ENCODE results near the gene PRR23E.

DNA sequence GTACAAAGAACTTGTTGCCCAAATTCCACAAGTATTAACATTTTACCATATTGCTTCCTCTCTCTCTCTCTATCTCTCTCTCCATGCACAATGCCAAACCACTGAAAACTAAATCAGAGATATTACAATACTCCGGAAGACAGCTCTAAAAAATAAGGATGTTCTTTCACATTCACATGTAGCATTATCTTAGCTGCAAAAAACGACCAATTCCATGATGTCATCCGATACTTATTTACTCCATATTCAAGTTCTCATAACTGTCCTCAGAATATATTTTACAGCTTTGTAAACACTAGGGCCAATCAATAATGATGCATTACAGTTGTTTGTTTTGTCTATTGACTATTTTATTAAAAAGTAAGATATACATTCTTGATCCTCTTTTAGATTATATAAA is 7.7 kb upstream of the PRR23E start:
- TF ChIP-seq, protein P1, sequence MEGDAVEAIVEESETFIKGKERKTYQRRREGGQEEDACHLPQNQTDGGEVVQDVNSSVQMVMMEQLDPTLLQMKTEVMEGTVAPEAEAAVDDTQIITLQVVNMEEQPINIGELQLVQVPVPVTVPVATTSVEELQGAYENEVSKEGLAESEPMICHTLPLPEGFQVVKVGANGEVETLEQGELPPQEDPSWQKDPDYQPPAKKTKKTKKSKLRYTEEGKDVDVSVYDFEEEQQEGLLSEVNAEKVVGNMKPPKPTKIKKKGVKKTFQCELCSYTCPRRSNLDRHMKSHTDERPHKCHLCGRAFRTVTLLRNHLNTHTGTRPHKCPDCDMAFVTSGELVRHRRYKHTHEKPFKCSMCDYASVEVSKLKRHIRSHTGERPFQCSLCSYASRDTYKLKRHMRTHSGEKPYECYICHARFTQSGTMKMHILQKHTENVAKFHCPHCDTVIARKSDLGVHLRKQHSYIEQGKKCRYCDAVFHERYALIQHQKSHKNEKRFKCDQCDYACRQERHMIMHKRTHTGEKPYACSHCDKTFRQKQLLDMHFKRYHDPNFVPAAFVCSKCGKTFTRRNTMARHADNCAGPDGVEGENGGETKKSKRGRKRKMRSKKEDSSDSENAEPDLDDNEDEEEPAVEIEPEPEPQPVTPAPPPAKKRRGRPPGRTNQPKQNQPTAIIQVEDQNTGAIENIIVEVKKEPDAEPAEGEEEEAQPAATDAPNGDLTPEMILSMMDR (IDR thresholded peaks at IDR 0.05): no peak
- no peak for TF ChIP-seq POLR2A (IDR thresholded peaks at IDR 0.05)
